Measurements from ENCODE around the gene ARID1A. TPM values are rescaled to one million over a fixed set of nuclear protein-coding genes. Genes with fewer than 3 reads are reported as not detected.

Gene ARID1A
- total and polyA plus RNA-seq, 9 of the 15 experiments (the other 6 are each of a cell fraction or from before 2014, with no cell fraction given), result 8.3 to 88.3 (median 22.5) TPM

- TF ChIP-seq, protein P1, sequence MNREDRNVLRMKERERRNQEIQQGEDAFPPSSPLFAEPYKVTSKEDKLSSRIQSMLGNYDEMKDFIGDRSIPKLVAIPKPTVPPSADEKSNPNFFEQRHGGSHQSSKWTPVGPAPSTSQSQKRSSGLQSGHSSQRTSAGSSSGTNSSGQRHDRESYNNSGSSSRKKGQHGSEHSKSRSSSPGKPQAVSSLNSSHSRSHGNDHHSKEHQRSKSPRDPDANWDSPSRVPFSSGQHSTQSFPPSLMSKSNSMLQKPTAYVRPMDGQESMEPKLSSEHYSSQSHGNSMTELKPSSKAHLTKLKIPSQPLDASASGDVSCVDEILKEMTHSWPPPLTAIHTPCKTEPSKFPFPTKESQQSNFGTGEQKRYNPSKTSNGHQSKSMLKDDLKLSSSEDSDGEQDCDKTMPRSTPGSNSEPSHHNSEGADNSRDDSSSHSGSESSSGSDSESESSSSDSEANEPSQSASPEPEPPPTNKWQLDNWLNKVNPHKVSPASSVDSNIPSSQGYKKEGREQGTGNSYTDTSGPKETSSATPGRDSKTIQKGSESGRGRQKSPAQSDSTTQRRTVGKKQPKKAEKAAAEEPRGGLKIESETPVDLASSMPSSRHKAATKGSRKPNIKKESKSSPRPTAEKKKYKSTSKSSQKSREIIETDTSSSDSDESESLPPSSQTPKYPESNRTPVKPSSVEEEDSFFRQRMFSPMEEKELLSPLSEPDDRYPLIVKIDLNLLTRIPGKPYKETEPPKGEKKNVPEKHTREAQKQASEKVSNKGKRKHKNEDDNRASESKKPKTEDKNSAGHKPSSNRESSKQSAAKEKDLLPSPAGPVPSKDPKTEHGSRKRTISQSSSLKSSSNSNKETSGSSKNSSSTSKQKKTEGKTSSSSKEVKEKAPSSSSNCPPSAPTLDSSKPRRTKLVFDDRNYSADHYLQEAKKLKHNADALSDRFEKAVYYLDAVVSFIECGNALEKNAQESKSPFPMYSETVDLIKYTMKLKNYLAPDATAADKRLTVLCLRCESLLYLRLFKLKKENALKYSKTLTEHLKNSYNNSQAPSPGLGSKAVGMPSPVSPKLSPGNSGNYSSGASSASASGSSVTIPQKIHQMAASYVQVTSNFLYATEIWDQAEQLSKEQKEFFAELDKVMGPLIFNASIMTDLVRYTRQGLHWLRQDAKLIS (CRISPR knock-in tag; IDR thresholded peaks at IDR 0.05), result no peak
- TF ChIP-seq, protein P2, sequence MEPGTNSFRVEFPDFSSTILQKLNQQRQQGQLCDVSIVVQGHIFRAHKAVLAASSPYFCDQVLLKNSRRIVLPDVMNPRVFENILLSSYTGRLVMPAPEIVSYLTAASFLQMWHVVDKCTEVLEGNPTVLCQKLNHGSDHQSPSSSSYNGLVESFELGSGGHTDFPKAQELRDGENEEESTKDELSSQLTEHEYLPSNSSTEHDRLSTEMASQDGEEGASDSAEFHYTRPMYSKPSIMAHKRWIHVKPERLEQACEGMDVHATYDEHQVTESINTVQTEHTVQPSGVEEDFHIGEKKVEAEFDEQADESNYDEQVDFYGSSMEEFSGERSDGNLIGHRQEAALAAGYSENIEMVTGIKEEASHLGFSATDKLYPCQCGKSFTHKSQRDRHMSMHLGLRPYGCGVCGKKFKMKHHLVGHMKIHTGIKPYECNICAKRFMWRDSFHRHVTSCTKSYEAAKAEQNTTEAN (CRISPR knock-in tag; IDR thresholded peaks at IDR 0.05), result 0 out of 2 replicates have a peak, but pooled peaks have one; percentile 25
- TF ChIP-seq PML (IDR thresholded peaks at IDR 0.05; ENCODE audit: low read length) (no peak), KLF6 (CRISPR knock-in tag; IDR thresholded peaks at IDR 0.05; ENCODE audit: borderline replicate concordance) (0 out of 2 replicates have a peak, but pooled peaks have one; percentile 50), ESRRB (CRISPR knock-in tag; IDR thresholded peaks at IDR 0.05; ENCODE audit: borderline replicate concordance) (no peak), BRD9 (IDR thresholded peaks at IDR 0.05; ENCODE audit: low read depth, partially characterized antibody) (peak; percentile 21), RAD21 (CRISPR knock-in tag; conservative IDR thresholded peaks at IDR 0.05 in 1 of 2, IDR thresholded peaks at IDR 0.05 in 1 of 2) (no peak), DMBX1 (CRISPR knock-in tag; IDR thresholded peaks at IDR 0.05; ENCODE audit: borderline replicate concordance) (no peak), XRCC4 (IDR thresholded peaks at IDR 0.05; ENCODE audit: extremely low read depth, insufficient read depth, insufficient read length) (no peak), LARP7 (IDR thresholded peaks at IDR 0.05) (no peak), ZNF134 (CRISPR knock-in tag; conservative IDR thresholded peaks at IDR 0.05) (no peak), POLR2B (IDR thresholded peaks at IDR 0.05; ENCODE audit: low read depth, partially characterized antibody) (no peak), ZBTB5 (IDR thresholded peaks at IDR 0.05) (no peak)
- TF ChIP-seq, protein P3, sequence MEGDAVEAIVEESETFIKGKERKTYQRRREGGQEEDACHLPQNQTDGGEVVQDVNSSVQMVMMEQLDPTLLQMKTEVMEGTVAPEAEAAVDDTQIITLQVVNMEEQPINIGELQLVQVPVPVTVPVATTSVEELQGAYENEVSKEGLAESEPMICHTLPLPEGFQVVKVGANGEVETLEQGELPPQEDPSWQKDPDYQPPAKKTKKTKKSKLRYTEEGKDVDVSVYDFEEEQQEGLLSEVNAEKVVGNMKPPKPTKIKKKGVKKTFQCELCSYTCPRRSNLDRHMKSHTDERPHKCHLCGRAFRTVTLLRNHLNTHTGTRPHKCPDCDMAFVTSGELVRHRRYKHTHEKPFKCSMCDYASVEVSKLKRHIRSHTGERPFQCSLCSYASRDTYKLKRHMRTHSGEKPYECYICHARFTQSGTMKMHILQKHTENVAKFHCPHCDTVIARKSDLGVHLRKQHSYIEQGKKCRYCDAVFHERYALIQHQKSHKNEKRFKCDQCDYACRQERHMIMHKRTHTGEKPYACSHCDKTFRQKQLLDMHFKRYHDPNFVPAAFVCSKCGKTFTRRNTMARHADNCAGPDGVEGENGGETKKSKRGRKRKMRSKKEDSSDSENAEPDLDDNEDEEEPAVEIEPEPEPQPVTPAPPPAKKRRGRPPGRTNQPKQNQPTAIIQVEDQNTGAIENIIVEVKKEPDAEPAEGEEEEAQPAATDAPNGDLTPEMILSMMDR (IDR thresholded peaks at IDR 0.05 in 2 of 3, conservative IDR thresholded peaks at IDR 0.05 in 1 of 3; ENCODE audit: insufficient read depth in 2 of 3, low read depth in 1 of 3, low read length in 3 of 3), result no peak
- TF ChIP-seq, protein P4, sequence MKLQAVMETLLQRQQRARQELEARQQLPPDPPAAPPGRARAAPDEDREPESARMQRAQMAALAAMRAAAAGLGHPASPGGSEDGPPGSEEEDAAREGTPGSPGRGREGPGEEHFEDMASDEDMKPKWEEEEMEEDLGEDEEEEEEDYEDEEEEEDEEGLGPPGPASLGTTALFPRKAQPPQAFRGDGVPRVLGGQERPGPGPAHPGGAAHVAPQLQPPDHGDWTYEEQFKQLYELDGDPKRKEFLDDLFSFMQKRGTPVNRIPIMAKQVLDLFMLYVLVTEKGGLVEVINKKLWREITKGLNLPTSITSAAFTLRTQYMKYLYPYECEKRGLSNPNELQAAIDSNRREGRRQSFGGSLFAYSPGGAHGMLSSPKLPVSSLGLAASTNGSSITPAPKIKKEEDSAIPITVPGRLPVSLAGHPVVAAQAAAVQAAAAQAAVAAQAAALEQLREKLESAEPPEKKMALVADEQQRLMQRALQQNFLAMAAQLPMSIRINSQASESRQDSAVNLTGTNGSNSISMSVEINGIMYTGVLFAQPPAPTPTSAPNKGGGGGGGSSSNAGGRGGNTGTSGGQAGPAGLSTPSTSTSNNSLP (IDR thresholded peaks at IDR 0.05; ENCODE audit: borderline replicate concordance, low read depth, low read length), result no peak
These were observed 1.0 kb upstream of the ARID1A start (continued) for GRCh38 chr1:26694638-26695355.

Measured in K562 (cell line).